GM21447 (cell line): ENCODE measurements around the gene BRCC3.
A peak's percentile ranks its signal among the peaks of the same experiment; 100 is the strongest.

ENCODE experiments used
- ATAC-seq: cut with Tn5 transposase; IDR thresholded peaks from one replicate; pipeline ENCODE4 v1.9.1; 2021; ENCODE audit not compliant: unreplicated experiment

BRCC3 gene

DNA sequence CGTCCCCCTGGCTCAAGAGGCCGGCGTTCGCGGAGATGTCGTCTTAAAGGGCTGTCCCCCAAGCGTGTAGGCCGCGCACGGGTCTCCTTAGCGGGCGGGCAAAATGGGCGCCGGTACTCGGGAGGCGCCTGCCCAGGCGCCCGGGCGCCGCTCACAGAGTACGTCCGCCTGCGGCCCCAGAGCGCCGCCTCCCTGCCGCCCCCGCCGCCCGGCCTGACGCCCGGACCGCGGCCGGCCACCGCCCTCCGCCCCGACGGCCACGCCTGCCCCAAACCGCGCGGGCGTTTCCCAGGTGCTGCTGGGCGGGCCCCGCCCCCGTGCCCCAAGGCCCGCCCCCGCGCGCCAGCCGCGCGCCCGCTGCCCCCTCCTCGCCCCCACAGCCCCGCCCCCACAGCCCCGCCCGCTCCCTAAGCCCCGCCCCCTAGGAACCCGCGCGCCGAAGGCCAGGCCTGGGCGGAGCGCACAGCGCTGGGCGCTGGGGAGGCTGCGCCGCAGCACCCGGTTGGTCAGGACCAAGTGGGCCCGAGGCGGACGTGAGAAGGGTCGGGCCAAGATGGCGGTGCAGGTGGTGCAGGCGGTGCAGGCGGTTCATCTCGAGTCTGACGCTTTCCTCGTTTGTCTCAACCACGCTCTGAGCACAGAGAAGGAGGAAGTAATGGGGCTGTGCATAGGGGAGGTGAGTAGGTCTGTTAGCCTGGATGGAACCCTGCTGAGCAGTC is at the start of gene BRCC3, which contains the start of the genes CMC4 and MTCP1:
Gene BRCC3, plus strand, starts transcription at position 534 of the 719 bp plus-strand sequence. Its CDS starts 20 bp downstream, at position 554.
Gene CMC4, minus strand, starts transcription at position 162 of the 719 bp plus-strand sequence. CDS start 7,113 bp downstream, outside the sequence.
Gene MTCP1, minus strand, starts transcription at position 162 of the 719 bp plus-strand sequence. CDS start 5,126 bp downstream, outside the sequence.
- ATAC-seq = peak; percentile 84

DNA sequence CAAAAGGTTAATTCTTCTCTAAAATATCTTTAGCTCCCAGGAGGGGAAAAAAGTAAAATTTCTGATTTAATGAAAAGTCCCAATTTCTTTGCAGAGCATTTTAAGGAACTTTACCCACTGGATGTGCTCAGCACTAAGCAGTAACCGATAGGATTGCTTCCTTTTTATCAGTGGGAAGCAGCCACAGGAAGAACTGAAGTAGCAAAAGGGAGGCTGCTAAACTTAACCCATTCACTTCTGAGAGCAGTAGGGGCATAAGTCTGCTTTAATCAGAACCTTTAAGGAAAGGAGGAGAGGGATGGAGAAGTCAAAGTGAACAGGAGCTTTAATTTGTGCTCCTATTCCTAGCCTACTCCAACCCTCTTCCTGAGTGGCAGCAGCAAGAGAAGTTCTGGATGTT is 48.7 kb upstream of the BRCC3 start, which contains the start of gene F8:
Gene F8, minus strand, starts transcription at position 139 of the 400 bp plus-strand sequence. CDS start 171 bp downstream, outside the sequence.
- no peak for ATAC-seq

DNA sequence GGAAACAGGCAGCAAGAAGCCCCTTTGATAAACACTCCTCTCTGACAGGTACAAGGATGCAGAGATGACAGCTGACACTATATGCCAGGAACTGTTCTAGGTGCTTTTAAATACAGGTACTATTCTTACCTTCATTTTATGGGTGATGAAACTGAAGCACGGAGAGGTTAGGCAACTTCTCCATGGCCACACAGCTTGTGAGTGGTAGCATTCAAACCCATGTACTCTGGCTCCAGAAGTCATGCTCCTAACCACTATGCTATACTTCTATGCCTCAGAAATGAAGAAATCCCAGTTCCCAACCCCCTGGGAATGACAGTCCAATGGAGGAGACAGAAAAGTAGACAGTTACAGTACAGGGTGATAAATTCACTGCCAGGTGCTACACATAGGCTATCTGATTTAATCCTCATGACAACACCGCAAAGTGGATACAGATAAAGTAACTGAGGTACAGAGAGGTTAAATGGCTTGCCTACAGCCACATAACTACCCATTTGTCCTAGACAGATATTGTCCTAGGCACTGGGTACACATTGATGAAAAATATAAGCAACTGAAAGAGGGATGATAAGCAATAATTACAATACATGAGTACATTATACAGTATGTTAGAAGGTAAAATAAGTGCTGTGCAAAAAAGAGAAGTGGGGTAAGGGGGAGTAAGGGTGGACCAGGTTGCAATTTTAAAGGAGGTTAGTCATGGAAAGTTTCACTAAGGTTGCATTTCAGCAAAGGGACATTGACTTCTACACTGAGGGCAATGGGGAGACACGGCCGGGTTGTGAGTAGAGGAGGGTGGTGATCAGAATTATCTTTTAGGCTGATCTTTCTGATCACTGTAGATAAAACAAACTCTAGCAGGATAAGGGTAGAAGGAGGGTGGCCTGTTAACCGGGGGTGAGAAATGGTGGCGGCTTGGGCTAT is 47.1 kb upstream of the BRCC3 start:
- no peak for ATAC-seq

DNA sequence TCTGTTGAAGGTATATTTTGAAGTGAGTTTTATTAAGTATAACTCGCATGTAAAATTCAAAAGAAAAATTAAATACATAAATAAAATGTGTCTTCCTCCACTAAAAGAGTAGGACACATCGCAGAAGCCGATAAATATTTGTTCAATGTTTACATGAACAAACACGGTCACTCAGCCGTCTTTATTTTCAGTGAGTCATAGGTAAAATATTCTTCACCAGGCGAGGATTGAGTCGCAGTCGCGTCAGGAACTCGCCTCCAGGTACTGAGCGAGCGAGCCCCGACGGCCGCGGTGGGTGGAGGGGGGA is 44.9 kb upstream of the BRCC3 start:
- no peak for ATAC-seq

DNA sequence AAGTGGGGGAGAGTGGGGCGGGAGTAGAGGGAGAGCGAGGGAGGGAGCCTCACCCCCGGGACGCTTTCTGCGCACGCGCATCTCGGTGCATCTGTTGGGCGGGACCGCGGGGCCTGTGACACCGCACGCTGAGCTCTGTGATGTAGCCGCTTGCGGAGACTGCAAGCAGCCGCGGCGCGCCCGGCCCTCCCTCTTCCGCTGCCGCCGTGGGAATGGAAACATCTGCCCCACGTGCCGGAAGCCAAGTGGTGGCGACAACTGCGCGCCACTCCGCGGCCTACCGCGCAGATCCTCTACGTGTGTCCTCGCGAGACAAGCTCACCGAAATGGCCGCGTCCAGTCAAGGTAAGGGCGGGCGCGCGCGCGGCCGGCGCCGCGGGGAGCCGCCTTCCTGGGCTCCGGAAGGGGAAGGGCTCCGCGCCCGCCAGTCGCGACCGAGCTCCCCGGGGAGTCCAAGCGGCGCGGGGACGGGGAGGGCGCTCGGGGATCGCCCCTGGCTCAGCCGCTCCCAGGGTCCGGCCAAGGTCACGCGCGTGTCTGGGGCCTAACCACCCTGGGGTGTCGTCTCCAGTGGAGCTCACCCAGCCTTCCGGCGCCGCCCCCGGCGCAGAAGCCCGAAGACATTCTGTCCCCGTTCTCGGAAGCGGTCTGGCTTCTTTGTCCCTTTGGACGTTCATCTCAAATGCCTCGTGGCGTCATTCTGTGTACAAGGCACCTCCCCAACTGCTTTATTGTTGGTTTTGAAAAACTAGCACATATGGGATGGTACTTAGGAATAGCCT is 44.4 kb upstream of the BRCC3 start, which contains the start of gene FUNDC2:
Gene FUNDC2, plus strand, starts transcription at position 118 of the 782 bp plus-strand sequence. Its CDS starts 95 bp downstream, at position 213.
- ATAC-seq = peak; percentile 88

DNA sequence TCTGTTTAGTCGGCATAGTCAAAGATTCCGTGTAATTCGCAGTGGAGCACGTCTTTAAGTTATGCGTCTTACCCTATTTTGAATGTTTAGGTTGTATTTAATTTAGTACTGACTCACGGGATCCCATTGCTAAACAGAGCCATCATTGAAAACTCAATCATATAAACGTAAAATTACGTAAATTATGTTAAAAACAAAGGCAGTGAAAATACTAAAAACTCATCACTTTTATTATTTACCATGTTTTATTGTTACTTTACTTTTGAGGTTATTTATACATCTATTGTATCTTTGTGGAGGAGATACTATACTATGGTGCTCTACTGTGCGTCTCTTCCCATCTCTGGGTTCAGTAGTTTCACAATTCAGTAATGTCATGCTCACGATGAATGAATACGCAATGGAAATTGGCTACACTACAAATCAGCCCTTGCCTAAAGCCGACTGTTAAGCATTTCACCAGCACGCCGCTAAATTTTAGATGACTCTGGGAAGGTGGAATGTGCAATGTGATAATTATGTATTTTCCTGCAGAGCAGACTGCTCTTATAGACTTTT is 43.7 kb upstream of the BRCC3 start:
- no peak for ATAC-seq

DNA sequence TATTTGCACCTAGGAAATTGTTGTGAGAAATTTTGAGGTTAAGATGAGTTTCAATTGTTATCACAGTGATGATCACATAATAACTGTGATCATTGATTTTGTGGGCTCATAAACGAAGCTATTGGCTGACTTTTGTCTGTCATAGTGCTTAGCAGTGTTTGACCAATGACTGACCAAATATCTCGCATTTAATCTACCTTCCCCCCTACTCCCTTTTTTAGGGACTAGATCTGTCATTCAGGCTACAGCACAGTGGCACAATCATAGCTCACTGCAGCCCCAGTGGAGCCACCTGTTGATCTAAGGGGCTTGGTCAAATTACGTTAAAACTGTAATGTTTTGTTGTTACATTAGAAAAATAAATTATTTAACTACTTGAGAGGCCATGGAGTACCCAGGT is 43.2 kb upstream of the BRCC3 start:
- ATAC-seq = no peak

DNA sequence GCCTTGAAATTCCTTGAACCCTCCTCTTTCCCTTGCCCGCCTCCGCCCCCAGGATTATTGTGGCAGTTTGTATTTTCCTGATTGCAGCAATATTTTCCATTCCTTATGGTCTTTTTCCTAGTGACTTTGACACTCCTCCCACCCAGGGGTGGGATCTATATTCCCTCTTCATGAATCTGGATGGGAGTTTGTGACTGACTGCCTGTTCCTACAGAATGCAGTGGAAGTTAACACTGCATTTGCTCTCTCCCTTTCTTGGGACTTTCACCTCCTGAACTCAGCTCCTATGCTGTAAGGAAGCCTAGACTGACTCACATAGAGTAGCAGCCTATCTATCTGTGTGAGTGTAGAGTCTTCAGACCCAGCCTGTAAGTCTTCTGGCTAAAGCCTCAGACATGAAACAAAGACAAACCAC is 42.4 kb upstream of the BRCC3 start:
- no peak for ATAC-seq

DNA sequence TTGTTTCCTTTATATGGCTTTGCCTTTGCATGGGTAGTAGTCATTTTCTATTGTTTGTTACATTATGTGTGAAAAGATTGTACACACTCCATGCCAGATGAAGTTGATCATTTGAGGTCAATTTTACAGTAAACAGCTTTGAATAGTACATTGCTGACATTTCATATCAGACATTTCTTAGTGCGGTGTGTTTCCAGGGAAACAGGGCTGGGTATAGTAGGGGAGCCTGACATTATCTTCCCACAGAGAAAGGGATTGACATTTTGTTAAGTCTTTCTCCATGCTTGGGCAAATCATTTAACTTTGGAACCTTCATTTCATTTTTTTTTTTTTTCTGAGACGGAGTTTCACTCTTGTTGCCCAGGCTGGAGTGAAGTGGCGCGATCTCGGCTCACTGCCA is 39.7 kb upstream of the BRCC3 start:
- ATAC-seq = no peak

DNA sequence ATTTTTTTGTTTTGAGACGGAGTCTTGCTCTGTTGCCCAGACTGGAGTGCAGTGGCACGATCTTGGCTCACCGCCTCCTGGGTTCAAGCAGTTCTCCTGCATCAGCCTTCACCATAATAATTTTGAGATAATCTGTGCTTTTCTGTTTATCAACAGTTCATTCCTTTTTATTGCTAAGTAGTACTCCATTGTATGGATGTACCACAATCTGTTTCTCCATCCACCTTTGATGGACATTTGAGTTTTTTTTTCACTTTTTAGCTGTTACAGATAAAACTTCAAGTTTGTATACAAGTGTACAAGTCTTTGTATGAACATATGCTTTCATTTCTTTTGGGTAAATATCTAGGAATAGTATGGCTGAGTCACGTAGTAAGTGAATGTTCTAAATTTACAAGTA is 35.6 kb upstream of the BRCC3 start:
- ATAC-seq = no peak

DNA sequence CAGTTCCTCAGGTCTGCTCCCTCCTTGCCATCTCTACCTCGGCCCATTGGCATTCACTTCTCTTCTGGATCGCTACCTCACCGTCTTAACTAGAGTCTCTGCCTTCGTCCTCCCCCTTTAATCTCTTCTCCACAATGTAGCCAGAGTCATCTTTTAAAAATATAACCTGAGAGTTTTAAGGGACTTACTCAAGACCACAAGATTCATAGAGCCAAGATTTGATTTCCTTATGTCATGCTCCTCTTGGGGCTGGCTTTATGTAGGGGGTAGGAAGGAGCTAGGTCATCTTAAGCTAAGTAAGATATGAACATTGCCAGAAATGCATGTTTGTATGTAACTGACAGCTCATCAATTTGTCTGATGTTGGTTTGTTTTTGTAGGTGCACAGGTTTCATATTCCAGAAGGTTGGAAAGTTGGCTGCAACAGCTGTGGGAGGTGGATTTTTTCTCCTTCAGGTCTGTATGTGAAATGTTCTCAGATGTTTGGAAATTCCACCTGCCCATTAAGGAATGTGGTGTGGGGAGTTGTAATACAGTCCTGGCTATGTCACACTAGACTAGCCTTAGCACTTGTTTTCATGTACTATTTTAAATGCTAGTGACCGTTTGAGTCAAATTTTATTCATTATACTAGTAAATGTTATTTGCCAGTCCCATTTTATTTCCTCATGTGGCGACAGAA is 25.0 kb upstream of the BRCC3 start:
- ATAC-seq = no peak

DNA sequence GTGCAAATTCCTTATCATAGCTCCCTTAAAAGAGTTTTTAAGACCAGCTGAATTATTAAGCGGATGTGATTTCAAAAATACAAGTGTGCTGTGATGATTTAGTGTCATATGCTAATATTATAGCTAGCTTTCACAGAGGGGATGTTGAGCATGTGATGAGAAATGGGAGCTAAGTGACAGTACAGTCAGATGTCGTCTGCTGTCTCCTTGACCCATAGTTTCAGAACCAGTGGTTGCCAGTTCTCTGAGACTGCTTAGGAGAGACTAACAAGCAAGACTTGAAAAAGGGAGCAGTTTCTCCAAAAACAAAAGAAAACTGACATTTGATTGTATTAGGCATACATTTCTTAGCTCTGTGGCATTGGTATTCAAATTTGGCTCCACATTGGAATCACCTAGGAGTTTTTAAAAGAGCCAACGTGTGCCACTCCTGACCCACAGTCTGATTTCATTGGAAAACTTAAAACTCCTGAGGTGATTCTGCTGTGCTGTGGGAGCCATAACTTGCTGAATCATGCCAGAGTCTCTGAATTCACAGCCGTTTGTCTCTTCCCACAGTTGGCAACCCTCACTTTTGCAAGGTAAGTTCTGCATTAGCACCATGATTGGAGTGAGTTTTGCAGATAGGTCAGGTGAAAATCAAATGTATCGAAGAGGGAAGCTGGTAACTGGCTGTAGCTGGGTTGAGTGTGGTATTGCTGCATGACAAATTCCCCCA is 24.3 kb upstream of the BRCC3 start:
- ATAC-seq = no peak

DNA sequence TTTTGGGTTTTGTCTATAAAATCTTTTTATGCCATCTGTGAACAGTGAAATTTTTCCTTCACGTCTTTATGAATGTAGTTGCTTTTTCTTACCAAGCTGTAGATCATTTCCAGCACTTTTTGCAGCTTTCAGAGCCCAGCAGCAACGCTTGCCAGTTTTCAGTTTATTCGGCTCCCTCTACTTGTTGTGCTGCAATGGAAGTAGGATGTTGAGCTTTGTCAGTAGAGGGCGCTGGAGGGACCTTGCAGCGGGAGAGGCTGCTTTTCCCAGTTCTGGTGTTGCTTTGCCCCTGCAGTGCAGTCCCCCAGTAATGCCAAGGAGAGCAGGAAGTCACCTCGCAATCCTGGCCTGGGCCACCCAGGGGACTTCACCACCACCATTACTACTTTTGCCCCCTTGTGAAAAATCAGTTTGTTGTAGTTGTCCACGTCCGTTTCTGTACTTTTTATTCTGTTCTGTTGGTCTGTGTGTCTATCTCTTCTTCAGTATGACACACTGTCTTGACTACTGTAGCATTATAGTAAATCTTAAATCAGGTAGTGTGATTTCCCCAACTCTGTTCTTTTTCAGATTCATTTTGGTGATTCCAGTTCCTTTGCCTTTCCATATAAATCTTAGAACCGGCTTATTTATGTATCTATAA is 22.2 kb upstream of the BRCC3 start:
- no peak for ATAC-seq

DNA sequence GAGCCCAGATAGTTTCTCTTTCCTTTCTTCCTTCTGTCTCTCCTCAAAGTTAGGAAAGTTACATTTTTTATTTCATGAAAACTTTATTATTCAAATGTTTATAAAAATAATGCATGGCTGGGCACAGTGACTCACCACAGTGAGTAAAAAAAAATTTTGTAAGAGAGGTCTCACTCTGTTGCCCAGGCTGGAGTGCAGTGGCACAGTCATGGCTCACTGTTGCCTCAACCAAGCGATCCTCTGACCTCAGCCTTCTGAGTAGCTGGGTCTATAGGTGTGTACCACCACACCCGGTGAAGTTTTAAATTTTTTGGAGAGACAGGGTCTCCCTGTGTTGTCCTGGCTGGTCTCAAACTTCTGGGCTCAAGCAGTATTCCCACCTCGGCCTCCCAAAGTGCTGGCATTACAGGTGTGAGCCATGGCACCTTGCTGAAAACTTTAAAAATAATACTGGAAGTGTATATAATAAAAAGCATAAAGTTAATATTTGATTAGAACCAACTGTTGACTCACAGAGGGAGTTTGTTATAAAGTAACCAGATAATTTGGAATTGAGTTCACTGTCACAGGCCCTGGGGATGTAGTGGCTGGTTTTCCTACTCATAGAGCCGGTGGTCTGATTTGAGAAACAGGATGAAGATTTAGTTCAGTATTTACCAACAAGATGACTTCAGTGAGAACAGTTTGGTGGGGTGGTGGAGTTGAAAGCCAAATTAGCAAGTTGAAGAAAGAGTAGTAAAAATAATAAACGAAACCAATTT is 18.4 kb upstream of the BRCC3 start:
- no peak for ATAC-seq

DNA sequence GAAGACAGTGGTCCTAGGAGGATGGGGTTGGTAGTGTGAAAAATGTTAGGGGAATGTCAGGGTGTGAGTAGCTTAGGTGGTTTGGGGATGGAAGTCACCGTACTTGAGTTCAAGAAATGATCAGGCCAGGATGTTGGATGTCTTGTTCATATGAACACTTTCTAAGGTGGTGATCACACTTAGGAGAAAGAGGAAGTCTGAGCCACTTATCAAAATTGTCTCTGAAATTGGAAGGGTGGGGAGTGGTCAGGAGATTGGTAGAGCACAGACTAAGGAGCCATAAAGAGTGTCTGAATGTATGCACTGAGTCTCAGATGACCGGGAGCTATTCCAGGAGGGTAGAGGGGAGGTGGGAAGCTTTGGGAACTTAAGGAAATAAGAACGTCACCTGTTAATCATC is 17.7 kb upstream of the BRCC3 start:
- no peak for ATAC-seq

DNA sequence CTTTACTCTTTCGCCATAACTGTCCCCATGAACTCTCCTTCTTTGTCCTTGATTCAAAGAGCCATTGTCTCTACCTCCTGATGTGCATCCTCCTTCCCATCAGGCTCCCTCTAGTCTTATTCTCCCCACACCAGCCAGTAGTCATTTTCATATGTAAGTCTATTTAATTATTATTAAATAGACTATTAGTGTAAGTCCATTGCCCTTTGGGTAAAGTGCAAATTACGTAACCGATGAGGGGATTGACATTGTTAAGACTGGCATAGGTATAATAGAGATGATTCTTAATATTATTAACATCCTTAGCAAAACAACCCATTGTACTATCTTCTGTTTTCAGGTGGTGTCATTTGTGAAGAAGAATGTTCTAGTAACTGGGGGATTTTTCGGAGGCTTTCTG is 17.1 kb upstream of the BRCC3 start:
- no peak for ATAC-seq

DNA sequence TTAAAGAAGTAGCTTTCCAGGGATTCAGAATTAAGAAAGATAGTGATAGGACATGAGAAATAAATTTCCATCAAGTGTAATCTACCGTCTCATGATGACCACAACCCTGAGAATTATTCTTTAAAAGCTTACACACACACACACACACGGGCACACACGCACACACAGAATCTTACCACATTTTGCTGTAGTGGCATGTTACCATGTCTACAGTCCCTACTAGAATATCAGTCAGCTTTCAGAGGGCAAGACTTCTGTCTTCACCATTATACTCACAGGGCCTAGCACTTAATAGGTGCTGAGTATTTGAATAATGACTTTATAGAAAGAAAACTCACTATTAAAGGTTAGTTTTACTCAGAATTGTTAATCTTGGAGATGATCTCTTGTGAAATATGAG is 15.8 kb upstream of the BRCC3 start:
- no peak for ATAC-seq

DNA sequence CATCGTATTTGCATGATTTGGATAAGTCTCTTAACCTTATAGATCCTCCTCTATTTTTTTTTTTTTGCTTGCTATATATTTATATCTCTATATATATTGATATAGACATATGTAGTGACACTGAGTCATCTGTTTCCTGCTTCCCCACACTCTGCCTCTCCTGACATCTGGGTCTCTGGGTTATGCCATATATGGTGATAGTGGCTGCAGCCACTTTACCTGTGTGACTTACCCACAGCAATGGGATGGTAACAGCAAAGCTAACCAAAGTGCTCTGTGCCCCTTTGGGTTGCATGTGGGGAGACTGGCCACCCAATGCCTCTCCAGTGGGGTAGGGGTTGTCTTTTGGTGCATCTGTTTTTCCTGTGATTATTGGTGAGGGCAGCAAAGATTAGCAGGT is 14.8 kb upstream of the BRCC3 start:
- no peak for ATAC-seq
